Stimulated activated CD4-positive, alpha-beta T cell treated with anti-CD3 and anti-CD28 coated beads, Interleukin-15, amount 100 ng/mL, for 1 hour (primary cell): ENCODE measurements around the gene CCDC88C.

ENCODE experiments used
- DNase-seq, 2 donors: peaks; one replicate each; pipeline ENCODE4 v3.0.0-alpha.2; 2020; ENCODE audit warnings: low read depth in 1 of 2, low spot score in 1 of 2

The CCDC88C gene

GRCh38 chr14:91295851-91296796, 121.5 kb downstream of the CCDC88C start:
- no peak for DNase-seq

GRCh38 chr14:91295276-91295845, 122.3 kb downstream of the CCDC88C start:
- DNase-seq = no peak

GRCh38 chr14:91294153-91294552, 123.5 kb downstream of the CCDC88C start:
- no peak for DNase-seq

- DNase-seq = no peak
These were observed 124.3 kb downstream of the CCDC88C start for GRCh38 chr14:91293281-91293680.

- no peak for DNase-seq
These were observed 125.1 kb downstream of the CCDC88C start for GRCh38 chr14:91292491-91292890.

GRCh38 chr14:91291786-91292405, 125.7 kb downstream of the CCDC88C start:
- DNase-seq = no peak

GRCh38 chr14:91290986-91291385, 126.6 kb downstream of the CCDC88C start:
- DNase-seq = no peak

GRCh38 chr14:91289464-91289863, 128.2 kb downstream of the CCDC88C start:
- DNase-seq = no peak

GRCh38 chr14:91288876-91289275, 128.7 kb downstream of the CCDC88C start:
- no peak for DNase-seq

- peak; percentile 59 to 71 for DNase-seq
These were observed 131.1 kb downstream of the CCDC88C start for GRCh38 chr14:91286530-91286937.

- DNase-seq = no peak
These were observed 132.7 kb downstream of the CCDC88C start for GRCh38 chr14:91284791-91285548.

- DNase-seq = no peak
These were observed 133.4 kb downstream of the CCDC88C start for GRCh38 chr14:91284146-91284790.

- DNase-seq = no peak
These were observed 134.0 kb downstream of the CCDC88C start for GRCh38 chr14:91283666-91284065.

GRCh38 chr14:91282954-91283645, 134.5 kb downstream of the CCDC88C start:
- DNase-seq = no peak

- DNase-seq = no peak
These were observed 136.3 kb downstream of the CCDC88C start for GRCh38 chr14:91281346-91281745.

GRCh38 chr14:91280129-91280528, 137.5 kb downstream of the CCDC88C start:
- no peak for DNase-seq

- DNase-seq = no peak
These were observed 138.3 kb downstream of the CCDC88C start for GRCh38 chr14:91279354-91279753.

- DNase-seq = no peak
These were observed 139.3 kb downstream of the CCDC88C start for GRCh38 chr14:91278383-91278715.

GRCh38 chr14:91277546-91278382, 139.9 kb downstream of the CCDC88C start:
- DNase-seq = no peak
